Measurements from ENCODE around the gene TIMM23.
"Not testable (repeated sequence)": the region's sequence is repeated elsewhere in the genome, so short reads cannot be mapped to it uniquely, and the experiment has no call there.

Gene TIMM23

GRCh38 chr10:45997994-45998763, 25.9 kb downstream of the TIMM23 start:
- no peak for DNase-seq (ENCODE audit: low read depth)

- not testable (repeated sequence) for DNase-seq (ENCODE audit: low read depth)
Observed at GRCh38 chr10:45999955-46000354, 27.7 kb downstream of the TIMM23 start.

- DNase-seq (ENCODE audit: low read depth), result no peak
Observed at GRCh38 chr10:46000538-46000937, 28.2 kb downstream of the TIMM23 start.

- DNase-seq (ENCODE audit: low read depth), result no peak
Observed at GRCh38 chr10:46001187-46001756, 29.0 kb downstream of the TIMM23 start.

- not testable (repeated sequence) for DNase-seq (ENCODE audit: low read depth)
Observed at GRCh38 chr10:46002189-46002687, 29.9 kb downstream of the TIMM23 start.

- DNase-seq (ENCODE audit: low read depth), result no peak
Observed at GRCh38 chr10:46002916-46003693, 30.8 kb downstream of the TIMM23 start.

- no peak for DNase-seq (ENCODE audit: low read depth)
Observed at GRCh38 chr10:46004963-46005362, 32.7 kb downstream of the TIMM23 start.

GRCh38 chr10:46005383-46005782, 33.1 kb downstream of the TIMM23 start:
- DNase-seq (ENCODE audit: low read depth), result no peak

- peak; percentile 90 for DNase-seq (ENCODE audit: low read depth)
Observed at GRCh38 chr10:46006219-46006618, 33.9 kb downstream of the TIMM23 start.

- no peak for DNase-seq (ENCODE audit: low read depth)
Observed at GRCh38 chr10:46012746-46013145, 40.5 kb downstream of the TIMM23 start.

- DNase-seq (ENCODE audit: low read depth), result no peak
Observed at GRCh38 chr10:46014206-46014605, 41.9 kb downstream of the TIMM23 start.

GRCh38 chr10:46014683-46015405, 42.6 kb downstream of the TIMM23 start:
- peak; percentile 38 for DNase-seq (ENCODE audit: low read depth)

GRCh38 chr10:46016190-46016589, 43.9 kb downstream of the TIMM23 start:
- no peak for DNase-seq (ENCODE audit: low read depth)

- no peak for DNase-seq (ENCODE audit: low read depth)
Observed at GRCh38 chr10:46016811-46017210, 44.5 kb downstream of the TIMM23 start.

GRCh38 chr10:46017733-46018132, 45.4 kb downstream of the TIMM23 start:
- DNase-seq (ENCODE audit: low read depth), result no peak

GRCh38 chr10:46018453-46019176, 46.3 kb downstream of the TIMM23 start:
- peak; percentile 51 for DNase-seq (ENCODE audit: low read depth)

GRCh38 chr10:46019177-46019528, 46.9 kb downstream of the TIMM23 start:
- DNase-seq (ENCODE audit: low read depth), result no peak

GRCh38 chr10:46019569-46020343, 47.5 kb downstream of the TIMM23 start:
- DNase-seq (ENCODE audit: low read depth), result no peak

- DNase-seq (ENCODE audit: low read depth), result no peak
Observed at GRCh38 chr10:46020344-46020657, 48.0 kb downstream of the TIMM23 start.

GRCh38 chr10:46022978-46023702, 50.9 kb downstream of the TIMM23 start:
- peak; percentile 94 for DNase-seq (ENCODE audit: low read depth)

All from EH (cell line).